Fibroblast of pulmonary artery (primary cell): ENCODE measurements around the gene RIT1.
A peak's percentile ranks its signal among the peaks of the same experiment; 100 is the strongest.
"Not testable (repeated sequence)": the region's sequence is repeated elsewhere in the genome, so short reads cannot be mapped to it uniquely, and the experiment has no call there.

Experiments
- DNase-seq: peaks from one replicate; pipeline ENCODE4 v3.0.0-alpha.2; 2010; ENCODE audit warnings: low read depth
- H3K4me3 ChIP-seq: replicated peaks from 2 replicates; pipeline ENCODE4 v1.5.1; 2011; ENCODE audit warnings: low read depth, mild to moderate bottlenecking, control low read depth, low read length, moderate library complexity
- TF ChIP-seq, protein P1 (sequence below): IDR thresholded peaks from 2 replicates; pipeline ENCODE4 v1.5.1; 2011; ENCODE audit warnings: mild to moderate bottlenecking, control low read depth, low read length, inconsistent platforms; ENCODE audit errors: missing control alignments

The RIT1 gene

DNA sequence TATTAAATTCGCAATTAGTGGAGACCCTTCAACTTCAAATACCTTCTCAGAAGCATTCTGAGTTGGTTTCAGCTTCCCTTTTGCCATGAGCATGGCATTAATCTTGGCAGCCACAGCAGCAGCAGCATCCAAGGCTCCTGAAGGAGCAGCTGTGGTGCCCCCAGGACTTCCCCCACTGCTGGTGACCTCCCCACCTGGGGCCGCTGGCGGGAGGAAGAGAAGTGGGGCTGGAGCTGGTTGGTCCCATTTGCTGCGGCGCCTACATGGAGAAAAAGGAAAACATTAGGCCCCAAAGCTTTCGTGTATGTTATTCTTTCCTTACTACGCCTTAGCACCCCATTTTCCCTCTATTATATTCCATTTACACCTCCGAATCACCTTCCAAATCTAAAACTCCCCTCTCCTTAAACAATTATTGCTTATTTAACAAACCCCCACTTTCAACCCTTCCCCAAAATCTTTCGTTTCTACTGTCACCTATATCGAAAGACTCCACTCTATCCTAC, 22.5 kb upstream of the RIT1 start:
- peak overlapping the region; percentile 98 for H3K4me3 ChIP-seq
- TF ChIP-seq, protein P1, sequence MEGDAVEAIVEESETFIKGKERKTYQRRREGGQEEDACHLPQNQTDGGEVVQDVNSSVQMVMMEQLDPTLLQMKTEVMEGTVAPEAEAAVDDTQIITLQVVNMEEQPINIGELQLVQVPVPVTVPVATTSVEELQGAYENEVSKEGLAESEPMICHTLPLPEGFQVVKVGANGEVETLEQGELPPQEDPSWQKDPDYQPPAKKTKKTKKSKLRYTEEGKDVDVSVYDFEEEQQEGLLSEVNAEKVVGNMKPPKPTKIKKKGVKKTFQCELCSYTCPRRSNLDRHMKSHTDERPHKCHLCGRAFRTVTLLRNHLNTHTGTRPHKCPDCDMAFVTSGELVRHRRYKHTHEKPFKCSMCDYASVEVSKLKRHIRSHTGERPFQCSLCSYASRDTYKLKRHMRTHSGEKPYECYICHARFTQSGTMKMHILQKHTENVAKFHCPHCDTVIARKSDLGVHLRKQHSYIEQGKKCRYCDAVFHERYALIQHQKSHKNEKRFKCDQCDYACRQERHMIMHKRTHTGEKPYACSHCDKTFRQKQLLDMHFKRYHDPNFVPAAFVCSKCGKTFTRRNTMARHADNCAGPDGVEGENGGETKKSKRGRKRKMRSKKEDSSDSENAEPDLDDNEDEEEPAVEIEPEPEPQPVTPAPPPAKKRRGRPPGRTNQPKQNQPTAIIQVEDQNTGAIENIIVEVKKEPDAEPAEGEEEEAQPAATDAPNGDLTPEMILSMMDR: no peak
- no peak for DNase-seq

GRCh38 chr1:155932487-155932886, 21.3 kb upstream of the RIT1 start:
- TF ChIP-seq, protein P1: no peak
- DNase-seq: peak; percentile 31
- H3K4me3 ChIP-seq: peak overlapping the region; percentile 98

DNA sequence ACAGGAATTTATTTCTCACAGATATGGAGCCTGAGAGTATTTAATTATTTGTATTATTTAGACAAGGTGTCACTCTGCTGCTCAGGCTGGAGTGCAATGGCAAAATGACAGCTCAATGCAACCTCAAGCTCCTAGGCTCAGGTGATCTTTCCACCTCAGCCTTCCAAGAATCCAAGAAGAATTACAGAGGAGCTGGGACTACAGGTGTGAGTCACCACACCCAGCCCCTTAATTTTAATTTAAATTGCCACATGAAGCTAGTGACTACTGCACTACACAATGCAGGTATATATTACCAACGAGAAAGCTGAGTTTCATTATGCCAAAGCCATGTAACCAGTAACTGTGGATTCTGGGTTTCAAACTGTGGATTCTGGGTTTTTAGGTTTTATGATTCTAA, 20.9 kb upstream of the RIT1 start:
- DNase-seq: no peak
- TF ChIP-seq, protein P1: no peak
- H3K4me3 ChIP-seq: peak overlapping the region; percentile 5

DNA sequence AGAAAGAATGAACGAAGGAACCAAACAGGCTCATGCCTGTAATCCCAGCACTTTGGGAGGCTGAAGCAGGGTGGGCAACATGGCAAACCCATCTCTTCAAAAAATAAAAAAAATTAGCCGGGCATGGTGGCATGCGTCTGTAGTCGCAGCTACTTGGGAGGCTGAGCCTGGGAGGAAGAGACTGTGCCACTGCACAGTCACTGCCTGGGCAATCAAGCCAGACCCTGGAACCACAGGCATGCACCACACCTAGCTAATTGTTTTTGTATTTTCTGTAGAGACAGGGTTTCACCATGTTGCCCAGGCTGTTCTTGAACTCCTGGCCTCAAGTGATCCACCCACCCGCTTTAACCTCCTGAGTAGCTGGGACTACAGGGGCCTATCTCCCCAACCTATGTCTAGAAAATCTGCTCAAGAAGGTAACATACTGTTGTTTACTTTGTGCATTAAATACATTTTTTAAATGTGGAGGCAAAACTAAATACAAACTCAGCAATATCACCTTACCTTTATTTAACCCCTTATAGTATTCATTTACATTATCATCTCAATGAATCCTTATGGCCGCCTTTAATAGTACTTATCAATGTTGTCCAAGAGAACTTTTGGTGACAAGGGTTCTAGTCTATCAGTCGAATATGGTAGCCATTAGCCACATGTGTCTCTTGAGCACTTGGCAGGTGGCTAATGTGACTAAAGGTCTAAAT, 20.3 kb upstream of the RIT1 start:
- TF ChIP-seq, protein P1: no peak
- DNase-seq: no peak
- H3K4me3 ChIP-seq: no peak overlapping the region

DNA sequence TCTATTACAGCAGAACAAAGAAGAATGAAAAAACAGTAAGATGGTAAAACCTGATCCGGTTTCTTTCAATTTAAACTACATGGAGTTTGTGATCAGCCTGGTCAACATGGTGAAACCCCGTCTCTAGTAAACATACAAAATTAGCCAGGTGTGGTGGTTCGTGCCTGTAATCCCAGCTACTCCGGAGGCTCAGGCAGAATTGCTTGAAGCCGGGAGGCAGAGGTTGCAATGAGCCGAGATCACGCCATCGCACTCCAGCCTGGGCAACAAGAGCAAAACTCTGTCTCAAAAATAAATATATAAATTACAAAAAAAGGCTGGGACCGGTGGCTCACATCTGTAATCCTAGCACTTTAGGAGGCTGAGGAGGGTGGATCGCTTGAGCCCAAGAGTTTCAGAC, 19.6 kb upstream of the RIT1 start:
- not testable (repeated sequence) for DNase-seq, H3K4me3 ChIP-seq

GRCh38 chr1:155929057-155929456, 17.9 kb upstream of the RIT1 start:
- TF ChIP-seq, protein P1: no peak
- H3K4me3 ChIP-seq: no peak overlapping the region
- peak; percentile 44 for DNase-seq

DNA sequence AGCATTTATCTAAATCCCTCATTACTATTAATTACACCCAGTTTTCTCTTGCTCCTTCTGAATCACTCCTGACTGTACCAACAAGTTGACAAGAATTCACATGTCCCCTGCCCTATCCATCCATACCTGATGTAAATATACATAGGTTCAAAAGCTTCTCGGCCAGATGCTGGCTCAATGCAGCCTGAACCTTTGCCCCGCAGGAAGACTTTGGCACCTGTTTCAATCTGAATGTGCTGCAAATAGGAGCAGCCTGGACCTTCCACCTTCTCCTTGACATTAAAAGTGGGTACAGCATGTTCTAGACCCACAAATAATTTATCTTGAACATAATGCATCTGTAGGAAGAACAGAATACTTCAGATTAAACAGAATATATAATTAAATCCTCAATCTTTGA, 14.4 kb upstream of the RIT1 start:
- no peak for DNase-seq
- H3K4me3 ChIP-seq: no peak overlapping the region
- TF ChIP-seq, protein P1: no peak
